Suppressor macrophage (primary cell): ENCODE data around the gene TLR10.
"Not testable (repeated sequence)": the region's sequence is repeated elsewhere in the genome, so short reads cannot be mapped to it uniquely, and the experiment has no call there.

Experiments used
- DNase-seq, 4 experiments: peaks; one replicate each; pipeline ENCODE4 v3.0.0-alpha.2; 2020 to 2022

TLR10 gene

DNA sequence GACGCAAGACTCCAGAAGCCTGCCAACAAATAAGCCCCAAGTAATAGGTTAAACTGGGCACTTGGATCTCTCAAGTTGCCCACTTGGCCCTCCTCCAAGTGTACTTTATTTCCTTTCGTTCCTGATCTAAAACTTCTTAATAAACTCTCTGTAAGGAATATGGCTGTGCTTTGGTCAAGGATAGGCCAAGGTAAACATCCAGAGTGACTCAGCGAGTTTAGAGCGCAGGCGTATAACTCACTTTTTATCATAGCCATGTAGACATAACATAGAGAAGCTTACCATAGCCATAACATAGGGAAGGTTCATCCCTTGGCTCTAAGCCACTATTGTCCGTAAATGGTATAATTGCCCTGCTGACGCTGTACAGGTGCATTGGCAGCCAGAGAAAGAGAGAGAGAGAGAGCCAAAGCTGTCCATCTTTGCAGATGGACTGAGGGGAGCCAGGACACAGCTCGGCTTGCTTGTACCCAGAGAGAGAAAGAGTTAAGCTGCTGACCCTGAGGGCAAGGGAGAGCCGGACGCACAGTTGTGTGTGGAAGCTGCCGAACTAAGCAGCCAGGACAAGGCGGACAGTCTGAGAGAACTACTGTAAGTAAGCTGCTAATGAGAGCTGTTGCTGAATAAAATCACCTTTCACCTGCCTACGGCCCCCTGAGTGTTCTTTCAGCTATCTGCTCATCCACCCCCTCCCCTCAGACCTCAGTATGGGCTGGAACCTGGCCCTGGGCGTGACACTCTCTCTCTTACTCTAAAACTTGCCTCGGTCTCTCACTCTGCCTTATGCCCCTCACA lies 20.0 kb upstream of the TLR10 start:
- DNase-seq: no peak

DNA sequence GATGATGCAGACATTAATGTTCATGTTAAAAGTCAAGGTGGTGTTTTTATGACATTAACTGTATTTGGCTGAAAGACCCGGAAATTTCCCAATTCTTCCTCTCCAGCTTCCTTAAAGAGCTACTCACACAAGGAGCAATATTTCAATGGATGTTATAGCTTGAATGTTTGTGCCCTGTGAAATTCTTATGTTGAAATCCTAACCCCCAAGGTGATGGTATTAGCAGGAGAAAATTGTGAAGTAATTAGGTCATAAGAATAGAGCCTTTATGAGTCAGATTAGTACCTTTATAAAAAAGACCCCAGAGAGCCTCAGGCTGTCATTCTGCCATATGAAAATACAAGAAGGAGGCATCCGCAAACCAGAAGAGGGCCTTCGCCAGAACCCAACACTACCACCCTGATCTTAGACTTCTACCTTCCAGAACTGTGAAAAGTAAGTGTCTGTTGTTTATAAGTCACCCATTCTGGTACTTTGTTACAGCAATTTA lies 18.2 kb upstream of the TLR10 start:
- no peak for DNase-seq

DNA sequence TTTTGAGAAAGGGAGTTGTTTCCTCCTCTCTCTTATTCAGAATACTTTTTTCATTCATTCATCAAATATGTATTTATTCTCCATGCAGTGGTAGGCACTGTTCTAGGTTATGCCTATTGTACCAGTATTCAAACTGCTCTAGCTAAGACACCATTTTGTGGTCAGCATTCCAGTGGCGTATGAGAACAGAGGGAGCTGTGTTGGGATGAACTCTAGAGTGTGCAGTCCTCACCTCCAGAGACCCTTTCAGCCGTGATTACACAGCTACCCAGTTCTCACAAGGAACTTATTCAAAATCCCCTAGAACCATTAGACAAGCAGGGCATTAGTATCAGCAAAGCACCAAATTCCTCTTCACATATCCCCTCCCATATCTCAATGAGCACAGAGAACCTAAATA lies 17.6 kb upstream of the TLR10 start:
- DNase-seq: no peak

- no peak for DNase-seq
These were observed 12.3 kb upstream of the TLR10 start for GRCh38 chr4:38795087-38795486.

DNA sequence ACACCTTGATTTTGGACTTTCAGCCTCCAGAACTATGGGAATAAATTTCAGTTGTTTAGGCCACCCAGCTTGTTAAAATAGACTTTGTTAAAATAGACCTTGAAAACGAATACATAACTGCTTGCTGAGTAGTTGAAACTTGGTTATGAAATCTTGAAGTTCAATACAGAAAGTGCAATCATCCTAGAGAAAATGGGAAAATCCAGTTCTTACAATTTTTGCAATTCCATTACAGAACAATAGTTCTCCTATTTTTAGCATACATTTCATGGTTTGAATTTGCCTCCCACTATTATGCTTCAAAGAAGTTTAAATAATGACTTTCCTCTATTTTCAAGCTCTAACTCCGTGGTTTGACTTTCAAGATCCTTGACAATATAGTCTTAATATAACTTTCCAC lies 11.3 kb upstream of the TLR10 start:
- DNase-seq: peak in 2 of 4 experiments; percentile 45 to 60

DNA sequence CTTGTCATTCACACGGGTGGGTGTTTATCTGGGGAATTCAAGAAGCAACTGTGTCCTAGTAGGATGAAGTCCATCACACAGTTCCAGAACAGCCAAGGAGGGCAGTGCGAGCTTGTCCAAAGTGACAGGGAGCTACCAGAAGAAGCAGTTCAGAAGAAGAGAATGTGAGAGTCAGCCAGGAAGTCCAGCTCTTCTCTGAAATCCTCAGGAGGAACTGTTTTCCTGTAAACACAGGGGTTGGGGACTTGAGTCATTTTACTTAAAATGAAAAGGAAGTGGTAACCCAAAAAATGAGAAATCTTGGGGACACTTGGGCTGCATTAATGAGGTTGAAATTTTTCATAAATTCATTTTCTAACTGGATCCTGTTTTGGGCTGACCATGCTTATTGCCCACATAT lies 8.2 kb upstream of the TLR10 start:
- DNase-seq: peak; percentile 54 to 78 (median 69)

DNA sequence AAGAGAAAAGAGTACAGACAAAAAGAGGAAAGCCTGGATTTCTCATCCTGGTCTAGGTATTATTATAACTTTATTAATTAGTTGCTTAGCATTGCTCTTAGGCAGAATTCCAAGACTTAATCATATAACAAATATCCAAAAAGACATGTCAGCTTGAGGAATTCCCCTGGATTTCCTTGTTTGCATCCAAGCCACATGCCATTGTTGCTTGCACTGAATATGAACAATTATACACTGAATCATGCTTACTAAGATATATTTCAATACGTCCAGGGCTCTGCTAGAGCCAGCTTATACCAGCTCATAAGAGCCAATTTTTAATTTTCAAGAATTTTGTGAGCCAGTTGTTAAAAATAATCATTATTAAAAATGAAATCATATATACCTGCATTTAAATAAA lies 5.5 kb upstream of the TLR10 start:
- no peak for DNase-seq

- no peak for DNase-seq
These were observed 4.9 kb upstream of the TLR10 start for GRCh38 chr4:38787693-38788092.

GRCh38 chr4:38785901-38786402 lies 3.2 kb upstream of the TLR10 start:
- peak; percentile 86 to 94 (median 91) for DNase-seq

DNA sequence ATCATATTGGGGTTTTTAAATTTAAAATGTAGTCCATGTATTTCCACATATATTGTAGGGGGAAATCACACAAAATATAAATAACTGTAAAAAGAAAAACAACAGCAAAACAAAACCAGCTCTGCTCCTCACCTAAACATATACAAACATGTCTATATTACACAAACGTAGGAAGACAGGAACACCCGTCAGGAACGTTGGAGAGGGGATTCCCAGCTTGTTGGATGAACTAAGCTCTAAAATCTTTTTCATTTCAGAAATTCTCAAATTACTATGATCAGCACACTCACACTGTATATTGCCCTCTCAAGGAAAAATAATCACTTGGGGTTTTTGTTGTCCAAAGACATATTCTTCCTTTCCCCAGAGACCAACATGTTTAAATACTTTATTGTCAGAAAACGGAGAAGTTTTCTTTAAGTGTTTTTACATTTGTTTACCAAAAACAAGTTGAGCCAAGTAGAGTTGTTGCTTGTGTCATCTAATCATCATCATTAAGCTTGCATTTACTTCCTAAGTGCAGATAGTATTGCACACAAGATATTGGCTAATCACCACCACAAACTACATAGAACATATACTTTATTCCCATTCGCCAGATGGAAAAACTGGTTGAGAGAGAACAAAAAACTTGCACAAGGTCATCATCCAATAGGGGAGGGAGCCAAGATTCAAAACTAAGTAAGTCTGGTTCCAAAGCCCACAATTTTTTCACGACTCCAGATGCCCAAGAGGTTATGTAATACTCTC lies 2.4 kb upstream of the TLR10 start:
- DNase-seq: peak; percentile 16 to 76 (median 54)

DNA sequence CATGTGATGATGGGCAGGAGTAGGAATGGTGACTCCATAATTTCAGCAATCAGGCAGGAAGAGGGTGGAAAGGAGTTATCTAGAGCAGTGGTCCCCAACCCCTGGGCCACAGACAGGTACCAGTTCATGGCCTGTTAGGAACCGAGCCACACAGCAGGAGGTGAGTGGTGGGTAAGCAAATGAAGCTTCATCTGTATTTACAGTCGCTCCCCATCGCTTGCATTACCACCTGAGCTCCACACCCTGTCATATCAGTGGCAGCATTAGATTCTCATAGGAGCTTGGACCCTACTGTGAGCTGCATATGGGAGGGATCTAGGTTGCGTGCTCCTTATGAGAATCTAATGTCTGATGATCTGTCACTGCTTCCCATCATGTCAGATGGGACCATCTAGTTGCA lies 1.4 kb upstream of the TLR10 start:
- no peak for DNase-seq

DNA sequence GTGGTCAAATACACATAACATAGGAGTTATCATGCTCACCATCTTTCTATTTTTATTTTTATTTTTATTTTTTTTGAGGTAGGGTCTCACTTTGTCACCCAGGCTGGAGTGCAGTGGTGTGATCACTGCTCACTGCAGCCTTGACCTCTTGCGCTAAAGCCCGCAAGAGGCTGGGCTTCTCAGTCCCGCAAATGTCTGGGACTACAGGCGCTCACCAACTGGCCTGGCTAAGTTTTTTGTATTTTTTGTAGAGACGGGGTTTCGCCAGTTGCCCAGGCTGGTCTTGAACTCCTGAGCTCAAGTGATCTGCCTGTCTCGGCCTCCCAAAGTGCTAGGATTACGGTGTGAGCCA lies 295 bp upstream of the TLR10 start:
- no peak for DNase-seq

DNA sequence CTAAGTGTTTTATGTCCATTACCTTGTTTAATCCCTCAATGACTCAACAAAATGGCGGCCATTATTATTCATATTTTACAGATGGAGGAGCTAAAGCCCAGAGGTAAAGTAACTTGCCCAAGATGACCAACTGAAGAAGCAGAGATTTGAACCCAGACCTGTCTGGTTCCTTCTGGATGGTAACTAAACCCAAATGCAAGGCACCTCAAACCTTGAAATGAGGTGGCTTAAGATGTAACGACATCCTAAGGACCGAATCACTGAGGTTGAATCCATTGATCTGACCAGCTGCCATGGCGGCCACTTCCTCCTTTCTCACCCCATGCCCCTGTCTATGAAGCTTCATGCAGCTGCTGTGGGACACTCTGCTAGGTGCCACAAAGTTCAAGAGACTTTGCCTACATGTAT lies 932 bp downstream of the TLR10 start:
- DNase-seq: no peak

DNA sequence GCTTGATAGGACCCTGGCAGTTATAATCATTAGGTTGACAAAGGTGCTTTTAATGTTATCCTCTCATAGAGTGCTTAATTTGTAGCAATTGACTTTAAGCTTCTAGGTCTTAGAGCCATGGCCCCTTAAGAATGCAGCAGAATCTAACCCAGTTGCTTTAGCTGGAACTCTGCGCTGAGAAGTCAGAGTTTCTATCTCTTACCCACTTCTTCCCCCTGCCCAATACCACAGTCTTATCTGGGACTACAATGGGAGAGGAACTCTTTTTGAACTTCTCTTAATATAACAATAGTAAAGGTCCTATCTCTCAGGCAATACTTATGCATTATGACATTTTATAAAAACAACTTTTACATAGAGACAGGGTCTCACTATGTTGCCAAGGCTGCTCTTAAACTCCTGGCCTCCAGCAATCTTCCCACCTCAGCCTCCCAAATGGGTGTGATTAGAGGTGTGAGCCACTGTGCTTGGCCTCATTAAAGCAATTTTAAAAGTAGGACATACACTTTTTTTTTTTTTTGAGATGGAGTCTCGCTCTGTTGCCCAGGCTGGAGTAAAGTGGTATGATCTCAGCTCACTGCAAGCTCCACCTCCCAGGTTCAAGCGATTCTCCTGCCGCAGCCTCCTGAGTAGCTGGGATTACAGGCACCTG lies 1.8 kb downstream of the TLR10 start:
- DNase-seq: peak in 1 of 4 experiments; percentile 43

- no peak for DNase-seq
These were observed 3.0 kb downstream of the TLR10 start for GRCh38 chr4:38779790-38780189.

GRCh38 chr4:38777925-38778324 lies 4.9 kb downstream of the TLR10 start:
- not testable (repeated sequence) for DNase-seq

DNA sequence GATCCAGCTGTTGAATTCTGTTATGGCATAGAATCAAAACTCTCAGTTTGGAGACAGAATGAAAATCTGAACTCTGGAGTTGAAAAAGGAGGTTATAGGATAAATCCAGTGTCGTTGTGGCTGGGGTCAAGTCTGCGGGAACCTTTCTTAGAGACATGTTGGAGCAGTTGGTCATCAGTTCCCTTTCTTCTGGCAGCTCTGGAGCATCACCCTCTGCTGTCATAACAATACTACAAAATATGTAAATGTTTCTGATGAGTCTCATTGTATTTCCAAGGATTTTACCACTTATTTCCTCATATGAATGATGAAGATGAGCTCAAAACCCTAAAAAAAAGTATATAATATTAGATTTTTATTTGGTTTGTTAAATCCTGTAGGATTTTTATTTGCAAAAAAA lies 7.5 kb downstream of the TLR10 start:
- peak in 2 of 4 experiments; percentile 40 to 51 for DNase-seq

DNA sequence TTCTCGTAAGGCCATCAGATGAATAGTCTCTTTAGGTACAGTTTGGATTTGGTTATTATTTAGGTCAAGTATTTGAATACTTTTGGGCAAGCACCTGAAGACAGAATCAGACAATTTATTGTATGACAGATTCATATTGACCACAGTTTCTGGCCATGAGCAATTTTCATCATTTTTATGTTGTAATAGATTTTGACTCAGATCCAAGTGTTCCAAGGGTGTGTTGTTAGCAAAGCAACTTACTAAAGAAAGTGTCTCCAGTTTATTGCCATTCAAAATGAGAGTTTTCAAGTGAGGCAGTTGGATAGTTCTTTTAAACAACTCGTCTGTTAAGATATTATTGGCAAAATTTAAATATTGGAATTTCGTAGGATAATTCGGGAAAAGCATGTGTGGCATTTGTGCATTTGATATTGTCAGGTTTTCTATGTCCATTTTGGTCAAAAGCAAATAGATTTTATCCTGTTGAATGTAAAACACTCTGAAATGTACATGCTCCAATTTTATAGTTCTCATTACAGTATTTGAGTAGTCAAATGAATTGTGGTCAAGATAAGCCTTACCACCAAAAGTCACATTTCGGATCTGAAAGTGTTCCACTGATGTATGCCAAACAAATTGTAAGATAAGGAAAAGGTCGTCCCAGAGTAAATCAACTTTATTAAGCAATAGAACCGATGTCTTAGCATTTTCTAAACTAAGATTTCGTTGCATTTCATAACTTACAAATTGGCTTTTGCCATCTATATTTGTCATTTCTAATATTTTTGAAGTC lies 8.4 kb downstream of the TLR10 start:
- DNase-seq: peak in 1 of 4 experiments; percentile 43

- not testable (repeated sequence) for DNase-seq
These were observed 12.5 kb downstream of the TLR10 start for GRCh38 chr4:38770281-38770680.

GRCh38 chr4:38769857-38770256 lies 12.9 kb downstream of the TLR10 start:
- DNase-seq: peak in 1 of 4 experiments; percentile 34

- DNase-seq: no peak
These were observed 13.3 kb downstream of the TLR10 start for GRCh38 chr4:38769441-38769840.

- peak; percentile 66 to 88 (median 79) for DNase-seq
These were observed 13.8 kb downstream of the TLR10 start for GRCh38 chr4:38768968-38769394.
